Measurements from ENCODE around the gene CAPN5.

CAPN5 gene

GRCh38 chr11:77071077-77071476 is 4.3 kb downstream of the CAPN5 start:
- H3K9me3 Mint-ChIP-seq = no peaks in the 10 kb centered on the region
- ATAC-seq (replicated peaks; ENCODE audit: extremely low read depth, poor library complexity, severe bottlenecking) (no peak), DNase-seq (ENCODE audit: low spot score in 2 of 2) (no peak)
- no peaks in the 10 kb centered on the region for H3K27me3 Mint-ChIP-seq
- no peak overlapping the region for H3K4me3 Mint-ChIP-seq
- H3K27ac Mint-ChIP-seq (ENCODE audit: low read depth) = no peak overlapping the region
- peaks cover 32% of the 10 kb centered on the region for H3K4me1 Mint-ChIP-seq
- H3K36me3 Mint-ChIP-seq (ENCODE audit: insufficient read depth) = peaks cover 7% of the 10 kb centered on the region

GRCh38 chr11:77071671-77072605 is 5.2 kb downstream of the CAPN5 start:
- DNase-seq (ENCODE audit: low spot score in 2 of 2) (no peak), ATAC-seq (replicated peaks; ENCODE audit: extremely low read depth, poor library complexity, severe bottlenecking) (no peak)
- Mint-ChIP-seq H3K4me3 (peak overlapping the region; percentile 46), H3K27ac (ENCODE audit: low read depth) (peak overlapping the region; percentile 1), H3K36me3 (ENCODE audit: insufficient read depth) (peaks cover 3% of the 10 kb centered on the region), H3K27me3 (no peaks in the 10 kb centered on the region), H3K4me1 (peaks cover 32% of the 10 kb centered on the region), H3K9me3 (no peaks in the 10 kb centered on the region)

DNA sequence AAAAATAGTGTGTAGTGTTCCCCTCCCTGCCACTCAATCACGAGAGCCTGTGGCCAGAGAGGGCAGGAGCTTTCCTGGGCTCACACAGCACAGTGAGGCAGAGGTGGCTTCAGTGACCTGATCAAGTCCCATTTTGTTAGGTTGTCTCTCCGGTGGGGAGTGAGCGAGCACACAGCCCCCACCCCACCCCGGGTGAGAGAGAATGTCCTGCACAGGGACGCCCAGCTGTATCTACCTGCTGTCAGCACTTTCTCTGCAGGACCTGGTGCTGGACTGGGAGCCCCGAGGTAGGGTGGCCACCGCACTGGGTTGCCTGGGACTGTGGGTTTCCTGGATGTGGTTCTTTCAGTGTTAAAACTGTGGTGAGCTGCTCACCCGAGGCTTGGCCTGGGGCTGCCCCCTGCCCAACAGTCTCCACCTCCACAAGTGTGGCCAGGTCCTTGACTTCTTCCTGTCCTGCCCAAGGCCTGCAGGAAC is 6.1 kb downstream of the CAPN5 start:
- DNase-seq (ENCODE audit: low spot score in 2 of 2) (no peak), ATAC-seq (replicated peaks; ENCODE audit: extremely low read depth, poor library complexity, severe bottlenecking) (peak; percentile 14)
- Mint-ChIP-seq H3K9me3 (no peaks in the 10 kb centered on the region), H3K36me3 (ENCODE audit: insufficient read depth) (no peaks in the 10 kb centered on the region), H3K4me3 (peak overlapping the region; percentile 46), H3K27ac (ENCODE audit: low read depth) (no peak overlapping the region), H3K27me3 (no peaks in the 10 kb centered on the region), H3K4me1 (peaks cover 26% of the 10 kb centered on the region)

- H3K4me3 Mint-ChIP-seq = peak overlapping the region; percentile 46
- ATAC-seq (replicated peaks; ENCODE audit: extremely low read depth, poor library complexity, severe bottlenecking) (no peak), DNase-seq (ENCODE audit: low spot score in 2 of 2) (no peak)
- H3K27ac Mint-ChIP-seq (ENCODE audit: low read depth) = no peak overlapping the region
- no peaks in the 10 kb centered on the region for H3K36me3 Mint-ChIP-seq (ENCODE audit: insufficient read depth)
- H3K27me3 Mint-ChIP-seq = no peaks in the 10 kb centered on the region
- H3K4me1 Mint-ChIP-seq = peaks cover 22% of the 10 kb centered on the region
- H3K9me3 Mint-ChIP-seq = no peaks in the 10 kb centered on the region
Measured at GRCh38 chr11:77073328-77074001, 6.7 kb downstream of the CAPN5 start.

DNA sequence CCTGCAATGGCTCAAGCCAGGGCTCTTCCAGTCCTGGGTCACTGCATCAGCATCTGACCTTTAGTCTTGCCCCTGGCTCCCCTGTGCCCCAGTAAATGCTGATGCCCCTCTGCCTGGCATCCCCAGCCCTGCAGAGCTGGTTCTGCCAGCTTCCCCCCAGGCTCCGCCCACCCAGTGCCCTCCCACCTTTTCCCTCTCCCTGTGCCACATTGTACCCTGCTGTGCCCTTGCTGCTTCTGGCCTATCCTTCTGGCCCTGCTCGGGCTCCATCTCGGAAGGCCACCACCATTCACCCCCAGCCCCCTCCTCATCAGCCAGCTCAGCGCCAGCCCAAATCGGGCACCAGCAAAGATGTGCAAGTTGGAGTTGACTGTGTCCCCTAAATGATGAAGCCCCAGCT is 7.4 kb downstream of the CAPN5 start:
- DNase-seq (ENCODE audit: low spot score in 2 of 2) (no peak), ATAC-seq (replicated peaks; ENCODE audit: extremely low read depth, poor library complexity, severe bottlenecking) (no peak)
- Mint-ChIP-seq H3K4me3 (no peak overlapping the region), H3K27ac (ENCODE audit: low read depth) (no peak overlapping the region), H3K4me1 (peaks cover 21% of the 10 kb centered on the region), H3K27me3 (no peaks in the 10 kb centered on the region), H3K9me3 (no peaks in the 10 kb centered on the region), H3K36me3 (ENCODE audit: insufficient read depth) (no peaks in the 10 kb centered on the region)

GRCh38 chr11:77074626-77075221 is 8.0 kb downstream of the CAPN5 start:
- Mint-ChIP-seq H3K9me3 (no peaks in the 10 kb centered on the region), H3K27me3 (no peaks in the 10 kb centered on the region), H3K4me1 (peaks cover 21% of the 10 kb centered on the region), H3K36me3 (ENCODE audit: insufficient read depth) (no peaks in the 10 kb centered on the region), H3K27ac (ENCODE audit: low read depth) (no peak overlapping the region), H3K4me3 (no peak overlapping the region)
- DNase-seq (ENCODE audit: low spot score in 2 of 2) (no peak), ATAC-seq (replicated peaks; ENCODE audit: extremely low read depth, poor library complexity, severe bottlenecking) (no peak)

- no peak for ATAC-seq (replicated peaks; ENCODE audit: extremely low read depth, poor library complexity, severe bottlenecking)
- DNase-seq (ENCODE audit: low spot score in 2 of 2) = no peak
- H3K4me3 Mint-ChIP-seq = no peak overlapping the region
- no peaks in the 10 kb centered on the region for H3K36me3 Mint-ChIP-seq (ENCODE audit: insufficient read depth)
- H3K27ac Mint-ChIP-seq (ENCODE audit: low read depth) = no peak overlapping the region
- H3K9me3 Mint-ChIP-seq = no peaks in the 10 kb centered on the region
- peaks cover 21% of the 10 kb centered on the region for H3K4me1 Mint-ChIP-seq
- H3K27me3 Mint-ChIP-seq = no peaks in the 10 kb centered on the region
Measured at GRCh38 chr11:77075425-77075905, 8.7 kb downstream of the CAPN5 start.

DNA sequence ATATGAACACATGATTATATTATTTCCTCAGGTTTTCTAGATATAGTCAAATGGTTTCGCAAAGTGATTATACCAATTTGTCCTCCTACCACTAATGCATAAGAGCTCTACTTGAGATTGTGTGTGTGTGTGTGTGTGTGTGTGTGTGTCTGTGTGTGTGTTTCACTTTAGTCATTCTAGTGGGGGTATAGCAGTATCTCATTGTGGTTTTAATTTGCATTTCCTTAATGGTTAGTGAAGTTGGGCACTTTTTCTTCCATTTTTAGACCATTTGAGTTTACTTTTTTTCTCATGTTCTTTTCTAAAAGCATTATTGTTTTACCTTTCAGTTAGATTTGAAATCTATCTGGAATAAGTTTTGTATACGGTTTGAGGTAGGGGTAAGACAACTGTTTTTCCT is 12.9 kb downstream of the CAPN5 start:
- Mint-ChIP-seq H3K27me3 (no peaks in the 10 kb centered on the region), H3K36me3 (ENCODE audit: insufficient read depth) (no peaks in the 10 kb centered on the region), H3K4me3 (no peak overlapping the region), H3K9me3 (no peaks in the 10 kb centered on the region), H3K4me1 (peaks cover 6% of the 10 kb centered on the region), H3K27ac (ENCODE audit: low read depth) (no peak overlapping the region)
- DNase-seq (ENCODE audit: low spot score in 2 of 2) (no peak), ATAC-seq (replicated peaks; ENCODE audit: extremely low read depth, poor library complexity, severe bottlenecking) (no peak)

DNA sequence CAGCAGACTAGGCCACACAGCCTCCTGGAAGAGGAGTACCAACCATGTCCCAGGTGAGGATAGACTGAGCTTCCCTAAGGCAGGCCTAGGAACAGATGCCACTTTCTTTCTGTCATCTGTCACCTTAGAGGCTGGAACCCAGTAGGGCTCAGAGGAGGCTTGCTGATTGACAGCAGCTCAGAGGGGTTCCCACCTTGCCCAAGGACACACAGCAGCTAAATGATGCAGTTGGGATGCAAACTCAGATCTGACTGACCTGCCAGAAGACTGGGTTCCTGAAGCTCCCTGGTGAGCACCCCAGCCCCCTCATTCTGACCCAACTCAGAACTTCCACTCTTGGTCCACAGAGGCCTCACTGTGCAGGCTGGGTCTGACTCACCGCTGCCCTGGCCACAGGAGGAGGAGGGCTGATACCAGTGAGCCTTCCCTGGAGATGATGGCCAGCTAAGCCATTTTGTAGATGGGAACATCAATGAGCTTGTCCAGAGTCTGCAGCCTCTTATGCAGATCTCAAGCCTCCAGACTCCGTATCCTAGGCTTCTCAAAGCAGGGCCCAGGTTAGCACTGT is 14.0 kb downstream of the CAPN5 start:
- H3K4me1 Mint-ChIP-seq = peaks cover 6% of the 10 kb centered on the region
- no peaks in the 10 kb centered on the region for H3K27me3 Mint-ChIP-seq
- no peak for DNase-seq (ENCODE audit: low spot score in 2 of 2)
- H3K4me3 Mint-ChIP-seq = no peak overlapping the region
- no peaks in the 10 kb centered on the region for H3K9me3 Mint-ChIP-seq
- no peak for ATAC-seq (replicated peaks; ENCODE audit: extremely low read depth, poor library complexity, severe bottlenecking)
- no peak overlapping the region for H3K27ac Mint-ChIP-seq (ENCODE audit: low read depth)
- no peaks in the 10 kb centered on the region for H3K36me3 Mint-ChIP-seq (ENCODE audit: insufficient read depth)

- no peak overlapping the region for H3K27ac Mint-ChIP-seq (ENCODE audit: low read depth)
- H3K9me3 Mint-ChIP-seq = no peaks in the 10 kb centered on the region
- no peak for ATAC-seq (replicated peaks; ENCODE audit: extremely low read depth, poor library complexity, severe bottlenecking)
Measured at GRCh38 chr11:77081381-77081851, 14.6 kb downstream of the CAPN5 start.

GRCh38 chr11:77081976-77082836 is 15.4 kb downstream of the CAPN5 start:
- no peaks in the 10 kb centered on the region for H3K27me3 Mint-ChIP-seq
- no peak for DNase-seq (ENCODE audit: low spot score in 2 of 2)
- no peaks in the 10 kb centered on the region for H3K36me3 Mint-ChIP-seq (ENCODE audit: insufficient read depth)
- no peak for ATAC-seq (replicated peaks; ENCODE audit: extremely low read depth, poor library complexity, severe bottlenecking)
- H3K4me1 Mint-ChIP-seq = peaks cover 6% of the 10 kb centered on the region
- H3K9me3 Mint-ChIP-seq = no peaks in the 10 kb centered on the region
- H3K27ac Mint-ChIP-seq (ENCODE audit: low read depth) = peak overlapping the region; percentile 87
- H3K4me3 Mint-ChIP-seq = peak overlapping the region; percentile 55

More at GRCh38 chr11:77081381-77081851, 14.6 kb downstream of the CAPN5 start:
- H3K4me1 Mint-ChIP-seq = peaks cover 6% of the 10 kb centered on the region
- no peaks in the 10 kb centered on the region for H3K27me3 Mint-ChIP-seq
- no peaks in the 10 kb centered on the region for H3K36me3 Mint-ChIP-seq (ENCODE audit: insufficient read depth)
- no peak for DNase-seq (ENCODE audit: low spot score in 2 of 2)
- no peak overlapping the region for H3K4me3 Mint-ChIP-seq
